OCI-LY7 (cell line): ENCODE measurements around the gene ZGPAT. TPM values are rescaled to one million over a fixed set of nuclear protein-coding genes. Genes with fewer than 3 reads are reported as not detected.

Experiments
- BruUV-seq: library from RNA; stranded (reverse); fragments of 400-500 nt; replicated peaks from 2 replicates; lab custom pipeline; 2021; lab: Mats Ljungman, UMichigan
- CTCF ChIA-PET: fragments of 300-600 bp; sonication (Branson Sonifier 250); formaldehyde crosslinking; loops from one replicate; lab custom pipeline; 2022; ENCODE audit warnings: antibody characterized with exemption; ENCODE audit not compliant: unreplicated experiment; lab: Charles Lee
- POLR2A ChIA-PET: fragments of 300-600 bp; sonication (Branson Sonifier 250); formaldehyde crosslinking; loops from one replicate; lab custom pipeline; 2022; ENCODE audit warnings: antibody characterized with exemption; lab: Charles Lee
- DNase-seq: peaks from one replicate; pipeline ENCODE4 v3.0.0-alpha.2; 2015; ENCODE audit warnings: low spot score
- H2AFZ ChIP-seq: fragments of 200-600 bp; sonication (generic), shearing (Covaris generic); 2 replicates; pipeline ENCODE4 v1.6.1; 2014; ENCODE audit warnings: mild to moderate bottlenecking, antibody characterized with exemption, low read length, moderate library complexity
- H3K27ac ChIP-seq: fragments of 200-600 bp; sonication (generic); 2 replicates; pipeline ENCODE4 v1.5.1; 2014; ENCODE audit warnings: mixed run types, low read depth, mild to moderate bottlenecking, moderate library complexity, low read length, inconsistent platforms; ENCODE audit not compliant: poor library complexity, severe bottlenecking
- H3K36me3 ChIP-seq: fragments of 200-600 bp; sonication (generic); 2 replicates; pipeline ENCODE4 v1.6.1; 2014; ENCODE audit warnings: mild to moderate bottlenecking, antibody characterized with exemption, low read length, moderate library complexity, mixed read lengths; ENCODE audit not compliant: insufficient read depth
- H3K4me1 ChIP-seq: fragments of 200-600 bp; sonication (generic); 2 replicates; pipeline ENCODE4 v1.5.1; 2014; ENCODE audit warnings: mild to moderate bottlenecking, low read length; ENCODE audit not compliant: insufficient read depth, poor library complexity, severe bottlenecking
- H3K4me2 ChIP-seq: fragments of 200-600 bp; sonication (generic); 2 replicates; pipeline ENCODE4 v1.6.1; 2014; ENCODE audit warnings: mild to moderate bottlenecking, low read length
- H3K4me3 ChIP-seq: fragments of 200-600 bp; sonication (generic); 2 replicates; pipeline ENCODE4 v1.5.1; 2014; ENCODE audit warnings: mild to moderate bottlenecking, low read depth, low read length; ENCODE audit not compliant: poor library complexity, severe bottlenecking
- H3K79me2 ChIP-seq: fragments of 200-600 bp; sonication (generic); 2 replicates; pipeline ENCODE4 v1.6.1; 2016; ENCODE audit warnings: low read depth, mild to moderate bottlenecking, low read length, moderate library complexity, mixed read lengths; ENCODE audit not compliant: insufficient read depth
- H3K9me2 ChIP-seq: fragments of 200-600 bp; sonication (generic); 2 replicates; pipeline ENCODE4 v1.6.1; 2016; ENCODE audit warnings: mild to moderate bottlenecking, low read length, mixed read lengths; ENCODE audit not compliant: insufficient read depth
- H3K9me3 ChIP-seq: fragments of 200-600 bp; sonication (generic); 2 replicates; pipeline ENCODE4 v1.6.1; 2014; ENCODE audit warnings: mild to moderate bottlenecking, mixed run types, low read length, mixed read lengths
- H4K20me1 ChIP-seq: fragments of 200-600 bp; sonication (generic); 2 replicates; pipeline ENCODE4 v1.6.1; 2014; ENCODE audit warnings: mild to moderate bottlenecking, antibody characterized with exemption, low read length, moderate library complexity, mixed read lengths; ENCODE audit not compliant: insufficient read depth
- EZH2phosphoT487 ChIP-seq: fragments of 200-600 bp; sonication (generic); IDR thresholded peaks from 2 replicates; pipeline ENCODE4 v1.6.1; 2018; ENCODE audit warnings: low read depth, borderline replicate concordance, mild to moderate bottlenecking, mixed run types, antibody characterized with exemption, low read length, moderate library complexity, mixed read lengths
- intact Hi-C: fragments of 100-400 bp; cut with micrococcal nuclease; formaldehyde crosslinking; loops from one replicate; pipeline ENCODE4 v1.10.0; 2022; ENCODE audit not compliant: unreplicated experiment
- total RNA-seq, 2 experiments: library from RNA; depleted of rRNA in 1 of 2; stranded (reverse); fragments of >200 nt in 1 of 2; shearing (Covaris generic) in 1 of 2; gene quantifications; 2 replicates each; pipeline ENCODE4 v1.2.3, GENCODE V29; 2014 to 2022
- TF ChIP-seq, protein P1 (sequence below): fragments of 200-600 bp; sonication (generic); conservative IDR thresholded peaks from 2 replicates; pipeline ENCODE4 v1.5.1; 2014; ENCODE audit warnings: mild to moderate bottlenecking, antibody characterized with exemption, low read length, moderate library complexity, mixed read lengths

Gene ZGPAT
- total RNA-seq, 2 experiments from 2014 or later: 43.9 to 55.4 TPM

- H3K27ac ChIP-seq: no peak overlapping the region
- peaks cover 7% of the 10 kb centered on the region for H3K79me2 ChIP-seq
- intact Hi-C loops: no loop called here
- no peaks in the 10 kb centered on the region for H3K9me2 ChIP-seq
- peaks cover 2% of the 10 kb centered on the region; the same call in 1 of the 2 replicates for H4K20me1 ChIP-seq
- POLR2A ChIA-PET: no interaction called here
- peaks cover 11% of the 10 kb centered on the region for H3K4me1 ChIP-seq
- no peak overlapping the region for H3K4me3 ChIP-seq
- CTCF ChIA-PET: no interaction called here
- no TSS peak for BruUV-seq
- DNase-seq: no peak
- H3K36me3 ChIP-seq: peaks cover 43% of the 10 kb centered on the region
- no peak overlapping the region for H2AFZ ChIP-seq
- H3K4me2 ChIP-seq: no peak overlapping the region
- H3K9me3 ChIP-seq: no peaks in the 10 kb centered on the region
- TF ChIP-seq EZH2phosphoT487: no peak
- TF ChIP-seq, protein P1, sequence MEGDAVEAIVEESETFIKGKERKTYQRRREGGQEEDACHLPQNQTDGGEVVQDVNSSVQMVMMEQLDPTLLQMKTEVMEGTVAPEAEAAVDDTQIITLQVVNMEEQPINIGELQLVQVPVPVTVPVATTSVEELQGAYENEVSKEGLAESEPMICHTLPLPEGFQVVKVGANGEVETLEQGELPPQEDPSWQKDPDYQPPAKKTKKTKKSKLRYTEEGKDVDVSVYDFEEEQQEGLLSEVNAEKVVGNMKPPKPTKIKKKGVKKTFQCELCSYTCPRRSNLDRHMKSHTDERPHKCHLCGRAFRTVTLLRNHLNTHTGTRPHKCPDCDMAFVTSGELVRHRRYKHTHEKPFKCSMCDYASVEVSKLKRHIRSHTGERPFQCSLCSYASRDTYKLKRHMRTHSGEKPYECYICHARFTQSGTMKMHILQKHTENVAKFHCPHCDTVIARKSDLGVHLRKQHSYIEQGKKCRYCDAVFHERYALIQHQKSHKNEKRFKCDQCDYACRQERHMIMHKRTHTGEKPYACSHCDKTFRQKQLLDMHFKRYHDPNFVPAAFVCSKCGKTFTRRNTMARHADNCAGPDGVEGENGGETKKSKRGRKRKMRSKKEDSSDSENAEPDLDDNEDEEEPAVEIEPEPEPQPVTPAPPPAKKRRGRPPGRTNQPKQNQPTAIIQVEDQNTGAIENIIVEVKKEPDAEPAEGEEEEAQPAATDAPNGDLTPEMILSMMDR: no peak
Measured at GRCh38 chr20:63701051-63701328, 6.8 kb upstream of the ZGPAT start.

DNA sequence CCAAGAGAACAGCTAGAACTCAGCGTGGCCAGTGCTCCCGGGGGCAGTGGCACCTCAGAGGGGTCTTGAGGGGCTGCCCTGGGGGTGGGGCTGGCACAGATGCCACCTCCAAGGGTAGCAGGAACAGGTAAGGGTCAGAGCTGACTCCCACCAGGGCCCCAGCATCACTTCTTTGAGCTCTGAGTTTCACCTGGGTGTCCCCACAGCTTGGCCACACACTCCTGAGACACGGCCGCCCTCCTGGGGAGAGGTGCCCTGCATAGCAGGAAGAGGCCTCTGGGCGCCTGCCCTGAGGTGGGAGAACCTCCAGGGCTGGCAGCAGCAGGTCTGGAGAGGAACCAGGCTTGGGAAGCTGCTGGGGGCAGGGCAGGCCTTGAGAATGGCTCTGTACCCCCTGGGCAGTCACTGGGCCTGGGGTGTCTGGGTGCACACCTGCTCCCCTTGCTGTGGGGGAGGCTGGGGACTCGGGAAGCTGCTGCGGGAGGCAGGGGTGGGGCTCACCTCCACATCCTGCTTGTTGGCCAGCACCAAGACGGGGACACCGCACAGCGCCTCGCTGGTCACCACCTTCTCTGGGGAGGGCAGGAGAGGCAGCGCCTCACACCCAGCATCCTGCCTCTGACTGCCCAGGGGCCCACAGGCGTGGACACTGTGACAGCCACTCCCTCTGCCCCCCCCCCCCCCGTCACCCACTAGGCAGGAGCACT is 6.4 kb upstream of the ZGPAT start:
- H3K27ac ChIP-seq: no peak overlapping the region
- no peak for DNase-seq
- TF ChIP-seq, protein P1: no peak
- TF ChIP-seq EZH2phosphoT487: no peak
- H3K9me3 ChIP-seq: no peaks in the 10 kb centered on the region
- H3K9me2 ChIP-seq: no peaks in the 10 kb centered on the region
- BruUV-seq: no TSS peak
- peaks cover 7% of the 10 kb centered on the region; the same call in 1 of the 2 replicates for H4K20me1 ChIP-seq
- peaks cover 12% of the 10 kb centered on the region for H3K79me2 ChIP-seq
- no peak overlapping the region for H3K4me3 ChIP-seq
- POLR2A ChIA-PET: no interaction called here
- H3K36me3 ChIP-seq: peaks cover 44% of the 10 kb centered on the region
- no peak overlapping the region for H2AFZ ChIP-seq
- CTCF ChIA-PET: no interaction called here
- intact Hi-C loops: no loop called here
- H3K4me1 ChIP-seq: peaks cover 16% of the 10 kb centered on the region
- no peak overlapping the region for H3K4me2 ChIP-seq

DNA sequence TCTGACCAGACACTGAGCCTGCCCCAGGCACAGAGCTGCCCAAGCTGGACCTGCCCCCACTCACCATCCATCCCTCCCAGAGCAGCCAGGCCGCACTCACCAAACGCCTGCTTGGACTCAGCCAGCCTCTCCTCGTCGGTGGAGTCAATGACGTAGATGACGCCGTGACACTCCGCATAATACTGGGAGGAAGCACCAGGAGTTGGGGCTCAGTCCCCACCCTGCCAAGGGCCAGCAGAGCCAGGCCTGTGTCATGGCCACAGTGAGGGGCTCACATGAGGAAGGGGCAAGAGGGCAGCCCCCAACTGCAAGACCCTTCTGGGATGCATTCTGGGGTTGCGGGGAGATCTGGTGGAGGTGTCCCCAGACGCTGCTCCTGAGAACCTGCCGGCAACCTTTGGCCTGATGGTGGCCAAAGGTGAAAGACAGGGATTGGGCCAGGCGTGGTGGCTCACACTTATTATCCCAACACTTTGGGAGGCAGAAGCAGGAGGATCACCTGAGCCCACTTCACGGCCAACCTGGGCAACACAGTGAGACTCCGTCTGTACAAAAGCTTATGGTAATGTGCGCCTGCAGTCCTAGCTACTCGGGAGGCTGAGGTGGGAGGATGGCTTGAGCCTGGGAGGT is 5.7 kb upstream of the ZGPAT start:
- ChIA-PET POLR2A (interaction anchor here (0.8 kb wide), 1 partner anchor 54 kb away, joined by 3 read pairs; no protein-coding TSS in a partner anchor), CTCF (no interaction called here)
- H3K4me1 ChIP-seq: peaks cover 18% of the 10 kb centered on the region
- peaks cover 8% of the 10 kb centered on the region; the same call in 1 of the 2 replicates for H4K20me1 ChIP-seq
- H3K36me3 ChIP-seq: peaks cover 45% of the 10 kb centered on the region
- H3K4me3 ChIP-seq: no peak overlapping the region
- no peak overlapping the region for H3K27ac ChIP-seq
- H3K79me2 ChIP-seq: peaks cover 19% of the 10 kb centered on the region
- no peaks in the 10 kb centered on the region for H3K9me2 ChIP-seq
- intact Hi-C loops: no loop called here
- no peak overlapping the region for H2AFZ ChIP-seq
- no TSS peak for BruUV-seq
- no peak for TF ChIP-seq EZH2phosphoT487
- TF ChIP-seq, protein P1: no peak
- no peak overlapping the region for H3K4me2 ChIP-seq
- H3K9me3 ChIP-seq: no peaks in the 10 kb centered on the region
- no peak for DNase-seq
